Nephron (organoid): ENCODE data around the gene THAP9.

ENCODE experiments used
- H3K27ac Mint-ChIP-seq, 3 experiments: 2 replicates each; pipeline ENCODE4 v1.8.0; 2020; ENCODE audit warnings: mixed read lengths in 3 of 3, mild to moderate bottlenecking in 2 of 3, moderate library complexity in 1 of 3
- H3K27me3 Mint-ChIP-seq: 2 replicates; pipeline ENCODE4 v1.8.0; 2021; ENCODE audit warnings: low read depth, mild to moderate bottlenecking, moderate library complexity, mixed read lengths
- H3K36me3 Mint-ChIP-seq: 2 replicates; pipeline ENCODE4 v1.8.0; 2020; ENCODE audit warnings: low read depth, mixed read lengths
- H3K4me1 Mint-ChIP-seq: 2 replicates; pipeline ENCODE4 v1.8.0; 2020; ENCODE audit warnings: mixed read lengths
- H3K4me3 Mint-ChIP-seq, 3 experiments: 2 replicates each; pipeline ENCODE4 v1.8.0; 2020; ENCODE audit warnings: mild to moderate bottlenecking in 3 of 3, mixed read lengths in 3 of 3, moderate library complexity in 2 of 3
- H3K9me3 Mint-ChIP-seq: 2 replicates; pipeline ENCODE4 v1.8.0; 2020; ENCODE audit warnings: mixed read lengths
- TF ChIP-seq, protein P1 (sequence below), 3 experiments: fragments of 200-600 bp; sonication (generic); IDR thresholded peaks; one replicate each; pipeline ENCODE4 v1.5.0; 2021; ENCODE audit warnings: antibody characterized with exemption in 3 of 3; ENCODE audit not compliant: unreplicated experiment in 3 of 3

The THAP9 gene

DNA sequence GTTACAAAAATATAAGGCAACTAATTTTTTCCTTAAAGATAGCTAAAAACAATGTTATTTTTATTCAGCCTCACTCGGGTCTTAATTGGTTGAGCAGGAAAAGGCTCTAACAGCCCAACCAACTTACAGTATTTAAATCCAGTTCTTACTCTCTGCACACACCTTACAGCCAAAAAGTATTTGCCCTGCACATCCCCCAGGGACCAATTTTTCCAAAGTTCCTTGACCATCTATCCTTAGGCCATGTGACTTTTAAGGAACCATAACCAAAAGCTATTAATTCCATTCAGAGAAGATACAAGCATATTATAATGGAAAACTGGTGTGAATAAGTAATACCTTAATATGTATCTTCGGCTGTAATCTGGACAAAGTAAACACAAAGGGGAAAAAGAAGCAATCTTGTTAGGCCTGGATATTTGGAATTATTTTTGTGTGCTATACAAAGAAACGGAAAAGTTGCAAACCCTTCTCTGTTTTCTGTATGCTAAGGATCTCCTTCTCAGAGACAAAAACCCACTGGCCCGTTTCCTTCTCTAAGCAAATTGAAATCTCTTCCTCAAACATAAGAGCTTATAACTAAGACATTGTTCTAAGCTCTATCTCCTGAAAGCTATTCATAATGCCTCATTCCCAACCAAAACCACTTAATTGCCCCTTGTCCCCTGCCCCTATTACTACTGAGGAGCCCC, 1.0 kb upstream of the THAP9 start:
- Mint-ChIP-seq H3K4me3 (no peak overlapping the region), H3K27me3 (no peaks in the 10 kb centered on the region), H3K4me1 (peaks cover 17% of the 10 kb centered on the region), H3K27ac (no peak overlapping the region), H3K9me3 (no peaks in the 10 kb centered on the region), H3K36me3 (peaks cover 13% of the 10 kb centered on the region)
- TF ChIP-seq, protein P1, sequence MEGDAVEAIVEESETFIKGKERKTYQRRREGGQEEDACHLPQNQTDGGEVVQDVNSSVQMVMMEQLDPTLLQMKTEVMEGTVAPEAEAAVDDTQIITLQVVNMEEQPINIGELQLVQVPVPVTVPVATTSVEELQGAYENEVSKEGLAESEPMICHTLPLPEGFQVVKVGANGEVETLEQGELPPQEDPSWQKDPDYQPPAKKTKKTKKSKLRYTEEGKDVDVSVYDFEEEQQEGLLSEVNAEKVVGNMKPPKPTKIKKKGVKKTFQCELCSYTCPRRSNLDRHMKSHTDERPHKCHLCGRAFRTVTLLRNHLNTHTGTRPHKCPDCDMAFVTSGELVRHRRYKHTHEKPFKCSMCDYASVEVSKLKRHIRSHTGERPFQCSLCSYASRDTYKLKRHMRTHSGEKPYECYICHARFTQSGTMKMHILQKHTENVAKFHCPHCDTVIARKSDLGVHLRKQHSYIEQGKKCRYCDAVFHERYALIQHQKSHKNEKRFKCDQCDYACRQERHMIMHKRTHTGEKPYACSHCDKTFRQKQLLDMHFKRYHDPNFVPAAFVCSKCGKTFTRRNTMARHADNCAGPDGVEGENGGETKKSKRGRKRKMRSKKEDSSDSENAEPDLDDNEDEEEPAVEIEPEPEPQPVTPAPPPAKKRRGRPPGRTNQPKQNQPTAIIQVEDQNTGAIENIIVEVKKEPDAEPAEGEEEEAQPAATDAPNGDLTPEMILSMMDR (IDR thresholded peaks at IDR 0.05; ENCODE audit: unreplicated experiment in 3 of 3) = no peak

DNA sequence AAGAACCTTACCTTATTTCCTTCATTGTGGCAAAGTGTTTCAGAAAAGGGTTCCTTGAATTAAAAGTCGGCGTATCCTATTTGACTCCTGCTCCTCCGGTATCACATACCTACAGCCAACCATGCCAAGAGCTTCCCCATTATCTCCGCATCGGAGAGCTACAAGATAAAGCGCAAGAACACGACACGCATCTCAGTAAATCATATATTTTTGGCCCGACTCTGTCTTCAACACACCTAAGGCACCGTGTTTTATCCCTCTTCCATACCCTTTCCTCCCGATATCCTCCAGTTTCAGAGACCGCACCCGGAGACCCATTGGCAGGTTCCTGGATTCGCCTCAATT, 497 bp upstream of the THAP9 start:
- no peak overlapping the region for H3K4me3 Mint-ChIP-seq
- peaks cover 15% of the 10 kb centered on the region for H3K4me1 Mint-ChIP-seq
- H3K27ac Mint-ChIP-seq = no peak overlapping the region
- H3K9me3 Mint-ChIP-seq = no peaks in the 10 kb centered on the region
- H3K36me3 Mint-ChIP-seq = peaks cover 11% of the 10 kb centered on the region
- TF ChIP-seq, protein P1 (IDR thresholded peaks at IDR 0.05; ENCODE audit: unreplicated experiment in 3 of 3) = no peak
- H3K27me3 Mint-ChIP-seq = no peaks in the 10 kb centered on the region

DNA sequence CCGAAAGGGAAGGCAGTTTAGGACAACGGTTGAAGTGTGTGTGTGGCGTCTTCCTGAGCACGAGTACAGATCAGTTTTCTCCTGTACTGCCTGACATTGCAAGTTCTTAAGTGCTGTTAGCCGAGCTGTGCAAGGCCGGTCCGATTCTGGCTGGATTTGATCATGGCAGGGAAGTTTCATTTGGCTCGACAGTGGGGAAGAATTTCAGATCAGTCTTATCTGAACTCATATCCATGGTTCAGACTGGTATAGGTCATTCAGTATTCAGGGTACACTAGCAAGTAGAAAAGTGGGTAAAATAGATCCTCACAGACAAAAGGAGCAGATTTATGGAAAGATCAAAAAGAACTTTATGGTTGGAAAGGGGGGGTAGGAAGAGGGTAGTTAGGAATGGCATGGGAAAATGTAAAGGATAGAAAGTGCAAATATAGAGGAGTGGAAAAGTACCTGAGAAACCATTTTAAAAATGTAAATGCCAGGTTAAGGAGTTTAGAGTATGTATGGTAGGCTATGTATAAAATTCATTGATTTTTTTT, 716 bp downstream of the THAP9 start:
- TF ChIP-seq, protein P1 (IDR thresholded peaks at IDR 0.05; ENCODE audit: unreplicated experiment in 3 of 3) = no peak
- Mint-ChIP-seq H3K4me1 (peaks cover 15% of the 10 kb centered on the region), H3K4me3 (no peak overlapping the region), H3K27ac (no peak overlapping the region), H3K27me3 (no peaks in the 10 kb centered on the region), H3K36me3 (peaks cover 12% of the 10 kb centered on the region), H3K9me3 (no peaks in the 10 kb centered on the region)

DNA sequence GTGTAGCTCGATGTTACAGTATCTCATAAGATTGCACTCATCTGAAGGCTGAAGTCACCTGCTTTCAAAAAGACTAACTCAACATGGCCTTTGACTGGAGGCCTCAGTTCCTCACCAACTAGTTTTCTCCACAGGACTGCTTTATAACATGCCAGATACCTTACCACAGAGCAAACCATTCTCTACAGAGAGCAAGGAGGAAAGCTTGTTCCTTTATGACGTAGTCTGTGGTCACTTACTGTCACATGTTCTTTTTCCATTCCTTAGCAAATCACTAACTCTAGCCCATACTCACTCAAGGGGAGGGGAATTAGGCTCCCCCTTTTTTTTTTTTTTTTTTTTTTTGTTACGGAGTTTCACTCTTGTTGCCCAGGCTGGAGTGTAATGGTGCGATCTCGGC, 3.2 kb downstream of the THAP9 start:
- peak overlapping the region in 2 of 3 experiments; percentile 35 to 45 for H3K4me3 Mint-ChIP-seq
- H3K9me3 Mint-ChIP-seq = no peaks in the 10 kb centered on the region
- peaks cover 13% of the 10 kb centered on the region for H3K36me3 Mint-ChIP-seq
- TF ChIP-seq, protein P1 (IDR thresholded peaks at IDR 0.05; ENCODE audit: unreplicated experiment in 3 of 3) = no peak
- H3K4me1 Mint-ChIP-seq = no peaks in the 10 kb centered on the region
- no peaks in the 10 kb centered on the region for H3K27me3 Mint-ChIP-seq
- H3K27ac Mint-ChIP-seq = peak overlapping the region in 1 of 3 experiments; percentile 18

DNA sequence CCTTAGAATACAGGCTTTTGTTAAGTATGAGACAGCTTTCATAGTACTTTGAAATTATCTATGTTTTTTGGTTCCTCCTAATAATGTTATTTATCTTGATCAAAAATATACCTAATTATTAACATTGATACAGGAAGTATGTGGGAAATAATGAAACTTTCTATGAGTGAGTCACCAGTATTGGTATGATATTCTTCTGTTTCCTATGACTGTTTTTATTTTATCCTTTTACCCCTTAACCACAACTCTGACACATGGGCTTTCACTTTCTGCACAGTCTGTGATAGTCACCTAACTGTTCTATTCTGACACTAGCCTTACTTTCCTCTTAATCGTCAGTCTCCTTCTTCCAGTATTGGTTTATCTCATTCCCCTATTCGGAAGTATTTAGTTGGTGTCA, 4.7 kb downstream of the THAP9 start:
- peaks cover 17% of the 10 kb centered on the region for H3K36me3 Mint-ChIP-seq
- no peaks in the 10 kb centered on the region for H3K27me3 Mint-ChIP-seq
- H3K4me3 Mint-ChIP-seq = peak overlapping the region in 1 of 3 experiments; percentile 18
- H3K4me1 Mint-ChIP-seq = no peaks in the 10 kb centered on the region
- H3K9me3 Mint-ChIP-seq = no peaks in the 10 kb centered on the region
- TF ChIP-seq, protein P1 (IDR thresholded peaks at IDR 0.05; ENCODE audit: unreplicated experiment in 3 of 3) = no peak
- H3K27ac Mint-ChIP-seq = no peak overlapping the region

DNA sequence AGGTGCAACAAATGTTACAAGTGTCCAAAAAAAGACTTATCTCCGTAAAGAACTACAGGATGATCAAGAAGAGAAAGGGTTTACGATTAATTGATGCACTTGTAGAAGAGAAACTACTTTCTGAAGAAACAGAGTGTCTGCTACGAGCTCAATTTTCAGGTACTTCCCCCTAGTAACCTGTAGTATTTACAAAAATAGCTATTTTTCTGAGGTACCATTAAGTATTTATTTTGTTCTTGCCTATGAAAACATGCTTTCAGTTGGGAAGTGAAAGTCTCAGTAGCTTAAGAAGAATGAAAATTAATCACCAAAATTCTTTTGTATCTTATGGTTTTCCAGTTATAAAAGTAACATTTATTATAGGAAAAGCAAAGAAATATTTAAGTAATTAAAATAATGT, 5.9 kb downstream of the THAP9 start:
- H3K4me3 Mint-ChIP-seq = no peak overlapping the region
- TF ChIP-seq, protein P1 (IDR thresholded peaks at IDR 0.05; ENCODE audit: unreplicated experiment in 3 of 3) = no peak
- H3K27ac Mint-ChIP-seq = no peak overlapping the region
- H3K36me3 Mint-ChIP-seq = peaks cover 23% of the 10 kb centered on the region
- H3K4me1 Mint-ChIP-seq = no peaks in the 10 kb centered on the region
- H3K9me3 Mint-ChIP-seq = no peaks in the 10 kb centered on the region
- H3K27me3 Mint-ChIP-seq = no peaks in the 10 kb centered on the region
